Thyroid gland (tissue), 4 donors: ENCODE measurements around the gene ZNF280B. TPM values are rescaled to one million over a fixed set of nuclear protein-coding genes. Genes with fewer than 3 reads are reported as not detected.
"Not testable (repeated sequence)": the region's sequence is repeated elsewhere in the genome, so short reads cannot be mapped to it uniquely, and the experiment has no call there.

Experiments
- DNase-seq, 2 donors: peaks; one replicate each; pipeline ENCODE4 v3.0.0-alpha.2; 2019
- H3K27ac ChIP-seq, 3 donors: fragments of 200-600 bp; sonication (generic); 1 replicate in 2 of 3; 2 replicates in 1 of 3; pipeline ENCODE4 v1.5.1; 2016 to 2019; ENCODE audit warnings: mild to moderate bottlenecking in 1 of 3, moderate library complexity in 1 of 3
- H3K27me3 ChIP-seq: fragments of 200-600 bp; sonication (generic); one replicate; pipeline ENCODE4 v1.5.1; 2019
- H3K36me3 ChIP-seq, 2 donors: fragments of 200-600 bp; sonication (generic); one replicate each; pipeline ENCODE4 v1.5.1; 2016 to 2019
- H3K4me1 ChIP-seq, 2 donors: fragments of 200-600 bp; sonication (generic); one replicate each; pipeline ENCODE4 v1.5.1; 2017 to 2019
- H3K4me3 ChIP-seq, 3 donors: fragments of 200-600 bp; sonication (generic); replicated peaks in 1 of 3; 1 replicate in 2 of 3; 2 replicates in 1 of 3; pipeline ENCODE4 v1.5.1; 2016; ENCODE audit warnings: mild to moderate bottlenecking in 1 of 3
- H3K9me3 ChIP-seq: fragments of 200-600 bp; sonication (generic); one replicate; pipeline ENCODE4 v1.5.1; 2017
- POLR2A ChIP-seq, 2 donors: fragments of 450-650 bp; IDR thresholded peaks; one replicate each; pipeline ENCODE4 v1.6.1; 2017; ENCODE audit warnings: antibody characterized with exemption in 2 of 2, mild to moderate bottlenecking in 2 of 2, moderate library complexity in 1 of 2
- WGBS, 2 donors: methylation state at CpG; one replicate each; pipeline ENCODE4 v1.1.5; 2017; 5-methylcytosine and 5-hydroxymethylcytosine counted together
- intact Hi-C: fragments of 100-400 bp; cut with DNase I; formaldehyde crosslinking; loops from one replicate; pipeline ENCODE4 v1.15.1; 2023
- total RNA-seq, 4 donors: library from RNA; depleted of rRNA; stranded (reverse); fragments of >200 nt; gene quantifications; one replicate each; pipeline ENCODE4 v1.2.3, GENCODE V29; 2016
- TF ChIP-seq, protein P1 (sequence below), 6 experiments: fragments of 200-600 bp in 3 of 6; fragments of 450-650 bp in 3 of 6; sonication (generic) in 3 of 6; IDR thresholded peaks; one replicate each; pipeline ENCODE4 v1.5.1; 2016 to 2019; ENCODE audit warnings: antibody characterized with exemption in 6 of 6, mild to moderate bottlenecking in 2 of 6, inconsistent platforms in 1 of 6, moderate library complexity in 1 of 6

ZNF280B gene
- total RNA-seq, 4 donors from 2014 or later = 2.2 to 3.1 (median 2.5) TPM

GRCh38 chr22:22515890-22516289 is 7.3 kb upstream of the ZNF280B start:
- Histone ChIP-seq H3K27me3 (no peaks in the 10 kb centered on the region), H3K36me3 (no peaks in the 10 kb centered on the region), H3K4me1 (peaks cover 0 to 2% of the 10 kb centered on the region in 2 donors), H3K4me3 (no peak overlapping the region), H3K9me3 (no peaks in the 10 kb centered on the region), H3K27ac (no peak overlapping the region)
- DNase-seq = no peak
- TF ChIP-seq, protein P1, sequence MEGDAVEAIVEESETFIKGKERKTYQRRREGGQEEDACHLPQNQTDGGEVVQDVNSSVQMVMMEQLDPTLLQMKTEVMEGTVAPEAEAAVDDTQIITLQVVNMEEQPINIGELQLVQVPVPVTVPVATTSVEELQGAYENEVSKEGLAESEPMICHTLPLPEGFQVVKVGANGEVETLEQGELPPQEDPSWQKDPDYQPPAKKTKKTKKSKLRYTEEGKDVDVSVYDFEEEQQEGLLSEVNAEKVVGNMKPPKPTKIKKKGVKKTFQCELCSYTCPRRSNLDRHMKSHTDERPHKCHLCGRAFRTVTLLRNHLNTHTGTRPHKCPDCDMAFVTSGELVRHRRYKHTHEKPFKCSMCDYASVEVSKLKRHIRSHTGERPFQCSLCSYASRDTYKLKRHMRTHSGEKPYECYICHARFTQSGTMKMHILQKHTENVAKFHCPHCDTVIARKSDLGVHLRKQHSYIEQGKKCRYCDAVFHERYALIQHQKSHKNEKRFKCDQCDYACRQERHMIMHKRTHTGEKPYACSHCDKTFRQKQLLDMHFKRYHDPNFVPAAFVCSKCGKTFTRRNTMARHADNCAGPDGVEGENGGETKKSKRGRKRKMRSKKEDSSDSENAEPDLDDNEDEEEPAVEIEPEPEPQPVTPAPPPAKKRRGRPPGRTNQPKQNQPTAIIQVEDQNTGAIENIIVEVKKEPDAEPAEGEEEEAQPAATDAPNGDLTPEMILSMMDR (IDR thresholded peaks at IDR 0.05) = no peak
- no peak for TF ChIP-seq POLR2A (IDR thresholded peaks at IDR 0.05)
- intact Hi-C loops = no loop called here

- WGBS, 2 donors = 51 to 55% methylated on average over 8 of the region's 8 CpGs
- H3K9me3 ChIP-seq, H3K27ac ChIP-seq, H3K4me3 ChIP-seq, intact Hi-C loops, H3K4me1 ChIP-seq, H3K27me3 ChIP-seq, H3K36me3 ChIP-seq: not testable (repeated sequence)
- DNase-seq = peak in 1 of 2 donors; percentile 5
Observed at GRCh38 chr22:22514431-22514830, 5.9 kb upstream of the ZNF280B start.

DNA sequence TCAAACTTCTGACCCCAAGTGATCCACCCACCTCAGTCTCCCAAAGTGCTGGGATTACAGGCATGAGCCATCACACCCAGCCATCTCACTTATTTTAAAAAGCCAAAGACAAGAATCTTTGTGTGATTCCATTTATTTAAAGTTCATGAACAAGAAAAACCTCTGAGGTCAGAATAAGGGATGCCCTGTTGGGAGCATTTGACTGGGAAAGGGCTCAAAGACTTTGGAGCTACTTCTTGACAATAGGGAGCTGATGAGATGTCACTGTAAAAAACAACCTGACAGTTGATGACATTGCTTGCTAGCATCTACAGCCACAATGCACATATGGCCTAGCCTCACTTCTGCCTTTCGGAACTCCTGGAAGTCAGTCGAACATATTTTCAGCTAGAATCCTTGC is 5.1 kb upstream of the ZNF280B start:
- TF ChIP-seq POLR2A (IDR thresholded peaks at IDR 0.05) = no peak
- TF ChIP-seq, protein P1 (IDR thresholded peaks at IDR 0.05) = no peak

DNA sequence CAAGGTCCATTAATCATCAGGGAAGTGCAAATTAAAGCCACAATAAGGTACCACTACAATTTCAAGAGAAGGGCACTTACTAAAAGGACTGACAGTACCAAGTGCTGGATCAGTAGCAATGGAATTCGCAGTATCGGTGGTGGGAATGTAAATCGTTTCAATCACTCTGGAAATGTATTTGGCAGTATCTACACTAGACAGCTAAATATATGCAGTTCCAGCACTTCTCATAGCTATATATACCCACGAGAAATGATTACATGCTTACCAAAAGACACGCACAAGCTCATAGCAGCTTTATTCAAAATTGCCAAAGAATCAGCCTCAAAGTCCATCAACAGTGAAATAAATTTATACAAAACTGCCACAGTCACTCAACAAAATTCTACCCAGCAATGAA is 4.4 kb upstream of the ZNF280B start:
- Histone ChIP-seq H3K4me3 (no peak overlapping the region), H3K27me3 (no peaks in the 10 kb centered on the region), H3K27ac (no peak overlapping the region), H3K9me3 (no peaks in the 10 kb centered on the region), H3K36me3 (no peaks in the 10 kb centered on the region), H3K4me1 (peaks cover 2% of the 10 kb centered on the region in 2 donors)
- intact Hi-C loops = no loop called here
- DNase-seq = no peak
- WGBS, 2 donors = 83 to 92% methylated on average over 5 of the region's 5 CpGs
- TF ChIP-seq, protein P1 (IDR thresholded peaks at IDR 0.05) = no peak
- TF ChIP-seq POLR2A (IDR thresholded peaks at IDR 0.05) = no peak

More for the DNA sequence above, 5.1 kb upstream of the ZNF280B start:
- H3K27ac ChIP-seq = no peak overlapping the region
- no peaks in the 10 kb centered on the region for H3K9me3 ChIP-seq
- no peak for DNase-seq
- WGBS, 2 donors = 91 to 92% methylated on average over 2 of the region's 2 CpGs
- no peak overlapping the region for H3K4me3 ChIP-seq
- H3K36me3 ChIP-seq = no peaks in the 10 kb centered on the region
- H3K27me3 ChIP-seq = no peaks in the 10 kb centered on the region
- peaks cover 0 to 2% of the 10 kb centered on the region in 2 donors for H3K4me1 ChIP-seq
- intact Hi-C loops = no loop called here

DNA sequence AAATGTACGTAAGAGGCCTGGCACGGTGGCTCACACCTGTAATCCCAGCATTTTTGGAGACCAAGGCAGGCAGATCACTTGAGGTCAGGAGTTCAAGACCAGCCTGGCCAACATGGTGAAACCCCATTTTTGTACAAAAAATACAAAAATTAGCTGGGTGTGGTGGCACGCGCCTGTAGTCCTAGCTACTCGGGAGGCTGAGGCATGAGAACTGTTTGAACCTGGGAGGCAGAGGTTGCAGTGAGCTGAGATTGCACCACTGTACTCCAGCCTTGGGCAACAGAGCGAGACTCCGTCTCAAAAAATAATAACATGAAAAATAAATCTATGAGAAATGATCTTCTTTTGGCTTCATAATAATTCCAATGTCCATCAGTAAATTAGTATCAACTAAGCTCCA is 2.3 kb upstream of the ZNF280B start:
- H3K4me1 ChIP-seq, H3K9me3 ChIP-seq, intact Hi-C loops, H3K36me3 ChIP-seq, H3K27me3 ChIP-seq, H3K27ac ChIP-seq, DNase-seq, H3K4me3 ChIP-seq: not testable (repeated sequence)
- WGBS, 2 donors = 96 to 98% methylated on average over 7 of the region's 7 CpGs

- H3K36me3 ChIP-seq, DNase-seq, intact Hi-C loops: not testable (repeated sequence)
Observed at GRCh38 chr22:22509912-22510311, 1.4 kb upstream of the ZNF280B start.

DNA sequence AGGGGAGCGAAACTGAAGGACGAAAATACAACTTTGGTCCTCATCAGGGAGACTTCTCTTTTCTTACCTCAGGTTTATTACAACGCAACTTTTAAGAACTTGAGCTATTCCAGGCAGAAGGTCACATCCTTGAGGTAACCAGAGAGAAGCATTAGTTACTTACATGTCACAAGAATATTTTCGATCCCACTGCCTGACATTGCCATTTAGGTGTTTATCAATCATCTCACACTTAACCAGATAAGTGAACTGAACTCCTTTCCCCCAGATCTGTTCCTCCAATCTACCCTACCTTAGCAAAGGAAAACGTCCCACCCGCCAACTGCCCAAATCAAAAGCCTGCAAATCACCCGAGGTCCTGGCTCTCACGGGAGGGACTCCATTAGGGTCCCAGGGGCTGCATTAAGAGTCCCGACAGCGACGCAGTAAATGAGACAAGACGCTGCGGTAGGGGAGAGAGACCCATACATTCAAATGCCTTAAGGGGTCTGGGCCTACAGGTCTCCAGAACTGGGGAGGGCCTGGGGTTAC is 734 bp downstream of the ZNF280B start:
- peaks cover 4 to 5% of the 10 kb centered on the region in 2 donors for H3K4me1 ChIP-seq
- no peaks in the 10 kb centered on the region for H3K9me3 ChIP-seq
- DNase-seq = no peak
- 28 to 31% methylated on average over 13 of the region's 13 CpGs for WGBS, 2 donors
- TF ChIP-seq POLR2A (IDR thresholded peaks at IDR 0.05) = no peak
- TF ChIP-seq, protein P1 (IDR thresholded peaks at IDR 0.05) = no peak
- intact Hi-C loops = no loop called here
- H3K4me3 ChIP-seq = peak overlapping the region; percentile 3 to 55 (median 41)
- H3K27me3 ChIP-seq = no peaks in the 10 kb centered on the region
- no peak overlapping the region for H3K27ac ChIP-seq
- H3K36me3 ChIP-seq = peaks cover 0 to 2% of the 10 kb centered on the region in 2 donors

More at GRCh38 chr22:22509912-22510311, 1.4 kb upstream of the ZNF280B start:
- not testable (repeated sequence) for H3K9me3 ChIP-seq, H3K4me3 ChIP-seq, H3K27me3 ChIP-seq, H3K27ac ChIP-seq, H3K4me1 ChIP-seq
- 97% methylated on average over 6 of the region's 6 CpGs for WGBS, 2 donors
